NCI-H187 (cell line): ENCODE measurements around the gene ABR.
"Not testable (repeated sequence)": the region's sequence is repeated elsewhere in the genome, so short reads cannot be mapped to it uniquely, and the experiment has no call there.

Experiments used
- DNase-seq, 2 experiments: peaks; one replicate each; lab custom pipeline; 2025; lab: John Stamatoyannopoulos, UW

Gene ABR

DNA sequence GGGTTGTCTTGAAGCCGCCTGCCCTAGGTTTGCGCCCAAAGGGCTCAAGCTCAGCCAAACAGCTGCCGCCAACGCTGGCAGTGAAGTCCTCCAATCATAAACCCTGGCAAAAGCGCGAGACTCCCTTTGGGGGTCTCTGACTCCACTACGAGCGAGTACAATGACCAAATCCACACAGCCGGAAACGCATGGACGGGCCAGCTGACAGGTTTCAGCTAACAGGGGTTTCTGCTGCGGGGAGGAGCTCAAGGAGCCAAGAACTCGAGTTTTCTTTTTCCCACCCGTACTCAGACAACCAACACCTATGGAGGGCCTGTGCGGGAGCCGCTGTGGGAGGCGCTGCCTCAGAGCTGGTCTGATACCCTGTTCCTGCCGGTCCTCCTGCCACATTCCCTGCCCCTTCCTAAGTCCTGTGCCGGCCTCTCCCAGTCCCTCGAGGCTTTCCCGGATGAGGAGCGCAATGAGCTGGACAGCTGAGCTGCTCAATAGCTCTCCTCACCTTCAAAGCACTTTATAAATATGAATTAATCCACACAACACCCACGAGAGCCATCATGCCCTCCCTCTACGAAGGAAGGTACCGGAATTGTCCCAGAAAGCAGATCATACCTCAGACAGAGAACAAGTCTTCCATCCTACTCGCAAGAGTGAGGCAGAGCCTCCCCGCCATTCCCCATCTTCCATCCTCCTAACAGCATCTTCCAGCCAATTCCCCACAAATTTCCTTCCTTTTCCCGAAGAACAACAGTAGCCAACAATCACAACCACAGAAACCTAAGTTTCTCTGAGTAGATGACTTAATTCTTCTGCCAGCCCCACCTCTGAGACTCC lies 6.1 kb downstream of the ABR start:
- DNase-seq: no peak

DNA sequence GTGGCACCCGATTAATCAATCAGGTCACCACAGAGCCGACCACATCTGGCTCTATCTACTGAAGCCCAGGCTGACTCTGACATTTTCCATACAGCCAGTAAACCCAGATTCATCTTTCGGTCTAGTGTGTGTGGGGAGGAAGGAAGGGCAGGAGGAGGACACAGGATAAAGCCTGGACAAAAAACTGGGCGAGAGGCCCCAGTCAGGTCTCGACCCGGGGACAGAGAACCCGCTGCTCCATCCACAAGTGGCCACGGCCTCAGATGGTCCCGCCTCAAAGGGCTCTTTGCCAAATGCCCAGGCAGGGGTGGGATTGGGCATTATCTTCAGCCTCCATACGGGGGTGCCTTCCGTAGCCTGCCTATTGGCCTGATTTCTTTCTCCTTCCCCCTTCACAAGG lies 7.8 kb downstream of the ABR start:
- DNase-seq: no peak

DNA sequence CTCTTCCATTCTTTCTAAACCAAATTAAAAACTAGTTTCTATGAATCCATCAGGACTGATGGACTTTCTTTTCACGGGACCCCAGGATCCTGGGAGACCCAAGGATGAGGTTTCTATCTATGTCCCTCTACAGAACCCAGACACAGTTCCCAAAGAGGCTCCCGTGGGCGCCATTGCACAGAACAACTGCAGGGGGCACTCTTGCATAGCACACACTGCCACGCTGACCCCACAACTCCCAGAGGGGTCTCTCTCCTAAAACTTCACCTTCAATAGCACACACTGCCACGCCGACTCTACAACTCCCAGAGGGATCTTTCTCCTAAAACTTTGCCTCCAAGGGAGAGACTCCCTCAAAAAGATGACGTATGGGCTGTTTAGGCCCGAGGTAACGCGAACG lies 9.0 kb downstream of the ABR start:
- DNase-seq: no peak

DNA sequence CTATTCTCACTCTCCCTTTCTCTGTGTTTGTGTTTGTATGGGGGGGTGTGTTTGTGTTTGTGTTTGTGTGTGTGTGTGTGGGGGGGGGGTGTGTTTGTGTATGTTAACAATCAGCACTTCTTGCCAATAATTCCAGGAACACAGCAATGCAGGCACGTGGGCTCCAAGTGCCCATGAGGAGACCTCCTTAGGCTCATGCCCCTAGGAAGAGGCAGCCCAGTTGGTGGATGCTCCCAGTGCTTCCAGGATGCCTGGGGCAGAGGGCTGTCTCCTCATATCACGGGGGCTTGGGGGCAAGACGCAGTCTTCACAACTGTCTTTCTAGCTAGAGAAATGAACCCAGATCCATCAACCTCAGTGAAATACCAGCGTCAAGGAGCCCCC lies 9.9 kb downstream of the ABR start:
- DNase-seq: no peak

DNA sequence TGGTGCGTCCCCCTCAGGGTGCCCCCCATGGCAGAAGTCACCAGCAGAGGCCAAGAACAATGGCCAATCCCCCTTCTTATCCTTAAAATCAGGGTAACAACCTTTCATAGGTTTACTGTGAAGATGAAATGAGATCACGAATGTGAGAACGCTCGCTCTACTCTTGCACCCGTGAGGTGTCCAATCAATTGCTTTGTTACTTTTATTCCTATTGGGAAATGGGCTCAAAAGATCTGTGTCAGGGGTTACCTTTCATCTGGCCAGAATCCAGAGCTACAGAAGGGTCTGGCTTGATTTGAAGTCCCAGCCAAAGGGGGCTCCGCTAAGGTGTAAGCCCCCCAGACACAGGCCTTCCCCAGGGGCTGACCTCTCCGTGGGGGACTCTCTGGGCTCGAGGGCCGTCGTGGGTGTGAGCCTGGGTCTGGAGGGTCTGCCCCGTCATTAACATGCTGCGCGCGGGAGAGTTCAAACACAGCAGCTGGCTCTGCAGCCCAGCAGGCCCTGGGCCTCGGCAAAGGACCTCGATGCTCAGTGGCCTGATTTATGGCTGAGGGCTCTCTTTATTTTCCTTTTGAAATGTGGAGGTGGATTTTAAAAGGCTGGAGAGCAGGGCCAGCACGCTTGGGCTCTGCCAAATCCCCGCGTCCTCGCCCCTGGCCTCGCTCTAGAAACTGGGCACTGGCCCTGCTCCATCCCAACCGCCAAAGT lies 10.4 kb downstream of the ABR start:
- DNase-seq: no peak

DNA sequence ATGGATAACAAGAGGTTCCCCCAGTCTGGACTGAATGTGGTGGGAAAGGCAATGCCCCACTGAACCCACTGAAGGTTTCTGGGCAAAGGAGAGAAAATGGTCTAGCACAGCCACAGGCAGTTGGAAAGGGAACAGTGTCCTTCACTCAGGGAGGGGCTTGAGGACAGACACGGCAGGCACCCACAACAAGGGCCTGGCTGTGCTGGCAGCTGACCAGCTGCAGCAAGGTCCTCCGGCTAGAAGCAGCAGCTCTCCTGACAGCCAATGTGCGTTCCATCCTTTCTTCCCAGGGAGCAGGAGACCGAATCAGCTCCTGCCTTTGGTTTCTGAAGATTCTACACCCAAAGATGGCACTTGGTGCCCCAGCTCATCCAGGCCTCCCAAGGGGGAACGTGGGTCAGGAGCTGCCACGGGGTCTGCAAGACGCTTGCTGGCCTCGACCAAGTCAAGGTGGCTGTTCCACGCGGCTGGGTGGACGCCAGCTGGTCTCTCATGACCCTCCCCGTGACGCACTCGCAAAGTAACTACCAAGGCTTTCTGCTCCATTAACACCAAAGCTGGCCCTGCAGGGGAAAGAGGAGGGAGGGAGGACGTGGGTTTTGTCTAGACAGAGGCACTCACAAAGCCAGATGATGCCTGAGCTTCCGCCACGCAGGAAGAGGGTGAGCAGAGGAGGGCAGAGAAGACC lies 11.1 kb downstream of the ABR start:
- peak in 1 of 2 experiments; percentile 9 for DNase-seq

DNA sequence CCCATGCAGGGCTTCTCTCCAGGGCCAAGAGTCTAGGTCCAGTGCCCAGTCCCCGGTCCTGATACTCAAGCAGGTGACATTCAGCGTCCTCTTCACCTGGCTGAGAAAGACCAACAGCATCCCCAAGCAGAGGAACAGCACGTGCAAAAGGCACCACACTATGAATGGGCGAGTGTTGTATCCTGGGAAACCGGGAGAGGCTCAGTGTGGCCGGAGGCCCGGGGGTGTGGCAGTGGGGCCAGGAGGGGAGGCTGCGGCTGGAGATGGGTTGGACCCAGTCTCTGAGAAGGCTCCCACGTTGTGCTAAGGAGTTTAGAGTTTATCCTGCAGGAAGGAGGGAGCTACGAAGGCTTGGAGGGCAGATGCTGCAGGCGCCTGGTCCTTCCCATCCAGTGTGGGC lies 13.5 kb downstream of the ABR start:
- DNase-seq: no peak

DNA sequence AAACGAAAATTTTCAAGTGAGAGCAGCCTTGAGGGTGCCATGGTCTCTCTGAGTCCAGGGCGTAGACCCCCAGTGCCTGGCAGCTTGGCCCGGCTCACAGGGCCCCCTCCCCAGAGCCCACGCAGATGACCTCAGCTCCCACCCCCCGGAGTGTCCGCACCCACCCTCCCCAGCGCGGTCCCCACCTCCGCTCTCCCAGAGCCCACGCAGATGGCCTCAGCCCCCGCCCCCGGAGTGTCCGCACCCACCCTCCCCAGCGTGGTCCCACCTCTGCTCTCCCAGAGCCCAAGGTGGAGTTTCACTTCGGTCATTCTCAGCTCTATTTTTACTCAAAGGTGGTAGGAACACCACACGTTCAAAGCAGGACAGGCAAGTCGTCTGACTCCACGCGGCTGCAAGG lies 13.9 kb downstream of the ABR start:
- no peak for DNase-seq

DNA sequence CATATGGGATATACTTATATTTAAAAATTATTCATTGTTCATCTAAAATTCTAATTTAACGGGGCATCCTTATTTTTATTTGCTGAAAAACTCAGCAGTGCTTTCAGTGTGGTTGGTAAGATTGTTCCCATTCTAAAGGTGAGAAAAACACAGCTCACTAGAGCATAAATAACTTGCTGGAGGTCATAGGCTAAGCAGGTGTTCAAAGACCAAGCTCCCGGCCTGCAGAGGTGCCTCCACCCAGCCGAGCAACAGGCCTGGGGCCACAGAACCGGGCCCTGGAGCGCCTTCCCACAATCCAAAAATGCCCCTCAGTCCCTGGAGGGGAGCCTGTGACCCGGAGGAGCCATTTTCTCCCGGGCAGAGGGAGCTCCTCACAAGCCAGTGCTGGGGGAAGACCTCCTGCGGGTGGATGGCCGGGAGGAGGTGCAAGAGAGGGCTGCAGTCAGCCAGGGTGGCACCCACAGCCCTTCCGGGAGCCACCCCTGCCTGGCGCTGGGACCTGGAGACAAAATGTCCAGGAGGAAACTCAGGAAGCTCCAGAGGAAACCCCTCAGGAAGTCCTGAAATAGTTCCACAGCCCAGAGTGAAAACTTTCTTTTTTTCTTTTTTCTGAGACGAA lies 14.7 kb downstream of the ABR start:
- no peak for DNase-seq

DNA sequence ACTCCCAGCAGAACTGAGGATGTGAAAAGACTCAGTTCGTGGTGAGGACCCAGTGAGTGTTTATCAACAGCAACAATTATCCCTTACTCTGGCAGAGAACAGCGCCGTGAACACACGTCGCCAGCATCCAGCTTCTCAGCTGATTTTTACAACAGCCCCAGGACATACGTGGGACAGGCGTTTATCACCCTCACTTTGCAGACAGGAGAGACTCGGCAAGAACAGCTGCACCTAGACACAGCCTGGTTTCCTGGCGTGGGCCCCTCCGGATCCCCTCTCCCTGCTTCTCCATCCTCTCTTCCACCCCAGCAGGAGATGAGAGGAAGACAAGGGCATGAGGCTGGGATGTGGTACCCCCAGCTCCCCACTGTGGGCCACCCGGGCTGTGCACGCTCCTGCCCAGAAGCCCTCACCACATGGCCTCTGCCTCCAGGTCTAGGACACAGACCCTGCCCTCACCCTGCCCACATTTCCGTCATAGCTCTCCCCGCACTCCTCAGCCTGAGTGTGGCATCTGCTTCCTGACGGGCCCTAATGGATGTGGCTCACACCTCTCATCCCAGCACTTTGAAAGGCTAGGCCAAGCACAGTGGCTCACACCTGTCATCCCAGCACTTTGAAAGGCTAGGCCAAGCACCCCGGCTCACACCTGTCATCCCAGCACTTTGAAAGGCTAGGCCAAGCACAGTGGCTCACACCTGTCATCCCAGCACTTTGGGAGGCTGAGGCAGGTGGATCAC lies 17.5 kb downstream of the ABR start:
- peak in 1 of 2 experiments; percentile 11 for DNase-seq

DNA sequence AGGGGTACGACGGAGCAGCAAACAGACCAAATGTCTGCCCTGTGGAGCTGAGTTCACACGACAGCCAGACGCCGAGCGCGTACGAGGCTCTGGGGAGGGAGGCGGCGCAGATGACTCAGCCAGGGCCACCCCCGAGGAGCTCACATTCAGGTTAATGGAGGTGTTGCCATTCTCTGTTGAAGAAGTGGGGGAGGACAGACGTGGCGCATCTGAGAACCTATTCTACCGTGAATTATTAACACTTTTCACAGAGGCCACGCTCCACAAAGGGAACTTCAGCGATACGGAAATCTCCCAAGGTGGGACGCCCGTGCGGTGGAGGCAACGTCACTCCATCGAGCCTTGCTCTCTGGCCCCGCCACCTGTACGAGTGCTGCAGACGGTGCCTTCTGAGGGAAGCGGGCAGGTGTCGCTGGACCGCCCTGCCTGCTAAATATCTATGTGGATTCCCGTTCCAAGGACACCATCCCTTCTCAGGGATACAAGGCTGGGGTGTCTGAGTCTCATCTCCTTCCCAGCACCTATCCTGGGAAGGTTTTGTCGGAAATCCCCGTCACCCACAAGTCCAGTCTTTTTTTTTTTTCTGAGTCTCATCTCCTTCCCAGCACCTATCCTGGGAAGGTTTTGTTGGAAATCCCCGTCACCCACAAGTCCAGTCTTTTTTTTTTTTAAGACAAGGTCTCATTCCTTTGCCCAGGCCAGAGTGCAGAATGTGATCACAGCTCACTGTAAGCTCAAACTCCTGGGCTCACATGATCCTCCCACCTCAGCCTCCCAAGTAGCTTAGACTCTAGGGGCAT lies 19.0 kb downstream of the ABR start:
- DNase-seq: no peak

DNA sequence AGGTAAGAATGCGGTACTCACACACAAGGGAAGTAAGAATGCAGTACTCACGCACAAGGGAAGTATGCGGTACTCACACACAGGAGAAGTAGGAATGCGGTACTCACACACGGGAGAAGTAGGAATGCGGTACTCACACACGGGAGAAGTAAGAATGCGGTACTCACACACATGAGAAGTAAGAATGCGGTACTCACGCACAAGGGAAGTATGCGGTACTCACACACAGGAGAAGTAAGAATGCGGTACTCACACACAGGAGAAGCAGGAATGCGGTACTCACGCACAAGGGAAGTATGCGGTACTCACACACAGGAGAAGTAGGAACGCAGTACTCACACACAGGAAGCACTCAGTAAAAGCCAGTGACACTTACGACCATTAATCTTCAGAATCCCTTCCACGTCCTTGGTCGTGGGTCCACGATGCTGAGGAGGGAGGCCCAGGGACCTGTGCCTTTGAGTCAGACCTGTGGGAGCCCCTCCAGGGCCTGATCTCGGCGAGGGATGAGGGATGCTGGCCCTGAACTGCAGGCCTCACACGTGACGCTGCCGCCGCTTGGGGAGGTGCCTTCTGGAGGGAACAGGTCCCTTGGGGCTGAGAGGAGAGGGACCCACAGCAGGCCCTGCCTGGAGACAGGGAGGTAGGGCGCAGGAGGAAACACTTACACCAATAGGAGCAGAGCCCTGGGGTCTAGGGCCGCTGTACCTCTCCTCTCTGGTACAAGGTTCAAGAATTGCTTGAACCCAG lies 20.2 kb downstream of the ABR start:
- no peak for DNase-seq

DNA sequence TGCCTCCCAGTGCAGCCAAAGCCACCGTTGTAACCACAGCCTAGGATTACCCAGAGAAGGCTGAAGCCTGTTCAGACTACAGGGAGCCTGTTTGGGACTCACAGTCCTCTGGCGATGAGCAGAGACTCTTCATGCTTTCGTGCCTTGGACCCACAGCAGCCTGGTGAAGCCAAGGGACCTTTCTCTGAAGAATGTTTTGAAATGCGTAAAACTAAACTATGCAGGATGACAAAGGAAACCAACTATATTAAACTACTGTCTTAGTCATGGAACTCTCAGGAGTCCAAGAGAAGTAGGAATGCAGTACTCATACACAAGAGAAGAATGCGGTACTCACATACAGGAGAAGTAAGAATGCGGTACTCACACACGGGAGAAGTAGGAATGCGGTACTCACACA lies 20.9 kb downstream of the ABR start:
- no peak for DNase-seq

DNA sequence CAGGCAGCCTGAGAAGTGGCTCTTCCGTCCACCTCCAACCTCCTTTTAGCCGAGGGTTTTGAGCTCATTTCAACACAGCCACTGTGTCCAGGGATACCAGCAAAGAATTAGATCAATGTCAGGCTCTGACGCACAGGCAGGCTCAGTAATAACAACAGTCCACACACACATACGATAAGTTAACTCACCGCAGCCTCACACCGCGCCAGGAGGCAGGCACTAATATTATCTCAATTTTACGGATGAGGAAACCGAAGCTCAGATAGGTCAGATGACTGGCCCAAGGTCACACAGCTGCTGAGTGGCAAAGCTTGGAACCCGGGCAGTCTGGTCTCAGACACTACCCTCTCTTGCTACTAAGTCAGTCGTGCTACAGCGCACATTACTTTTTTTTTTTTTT lies 22.9 kb downstream of the ABR start:
- no peak for DNase-seq

DNA sequence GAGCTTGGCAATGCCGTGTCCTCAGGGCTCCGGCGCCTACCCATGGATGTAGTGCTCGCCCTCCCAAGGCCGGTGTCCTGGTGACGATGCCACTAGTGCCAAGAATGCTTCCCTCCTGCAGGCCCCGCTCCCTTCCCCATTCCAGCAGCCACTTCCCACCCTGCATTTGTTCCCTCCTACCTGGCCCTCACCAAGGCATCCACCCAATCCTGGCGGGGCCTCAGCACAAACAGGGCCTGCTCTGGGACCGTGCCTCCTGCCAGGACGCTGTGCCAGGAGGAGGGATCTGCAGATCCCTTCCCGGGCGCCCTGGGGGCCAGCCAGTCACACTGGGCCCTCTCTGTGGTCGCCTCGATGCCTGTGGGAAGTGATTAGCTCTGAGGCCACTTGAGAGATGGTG lies 25.1 kb downstream of the ABR start:
- no peak for DNase-seq

DNA sequence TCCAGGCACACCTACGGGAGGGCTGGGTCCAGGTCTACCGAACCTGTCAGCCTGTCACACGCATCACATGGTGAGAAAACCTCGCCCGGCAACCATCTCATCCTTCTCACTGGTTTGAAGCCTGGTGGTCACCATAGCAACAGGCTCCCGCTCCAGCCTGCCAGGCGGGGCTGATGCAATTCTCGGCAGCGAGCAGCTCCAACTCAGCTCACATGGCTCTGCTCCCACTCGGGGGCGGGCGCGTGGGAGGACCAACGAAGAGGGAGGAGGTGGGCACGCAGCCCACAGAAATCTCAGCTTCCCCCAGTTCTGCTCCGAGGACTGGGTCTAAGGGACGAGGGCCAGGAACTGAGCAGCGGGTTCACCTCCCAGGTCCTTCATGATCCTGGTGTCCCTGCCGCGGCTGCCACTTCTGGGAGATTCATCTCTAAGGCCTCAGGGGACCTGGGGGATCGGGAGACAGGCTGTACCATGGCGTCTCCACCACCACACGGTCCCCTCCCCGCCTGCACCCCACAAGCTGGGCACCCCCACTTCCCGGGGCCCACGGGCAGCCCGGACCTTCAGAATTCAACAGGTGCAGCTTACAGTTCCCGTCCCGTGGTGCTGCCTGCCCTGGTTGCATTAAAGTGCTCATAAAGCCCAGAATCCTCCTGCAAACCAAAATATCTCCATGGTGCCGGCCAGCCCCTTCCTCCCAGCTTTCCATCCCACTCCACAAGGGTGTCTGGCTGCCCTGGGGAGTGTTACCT lies 25.8 kb downstream of the ABR start:
- peak; percentile 2 to 6 for DNase-seq

DNA sequence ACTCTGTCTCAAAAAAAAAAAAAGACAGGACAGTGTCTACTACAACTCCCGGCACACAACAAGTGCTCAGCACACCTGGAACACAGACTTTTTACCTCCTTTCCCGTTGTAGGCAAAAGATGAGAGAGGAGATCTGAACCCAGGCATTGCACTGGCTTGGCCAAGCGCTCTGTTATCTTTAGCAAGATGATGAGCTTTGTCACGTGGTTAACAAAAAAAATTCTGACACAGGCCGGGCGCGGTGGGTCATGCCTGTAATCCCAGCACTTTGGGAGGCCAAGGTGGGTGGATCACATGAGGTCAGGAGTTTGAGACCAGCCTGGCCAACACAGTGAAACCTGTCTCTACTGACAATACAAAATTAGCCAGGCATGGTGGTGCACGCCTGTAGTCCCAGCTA lies 27.2 kb downstream of the ABR start:
- not testable (repeated sequence) for DNase-seq

DNA sequence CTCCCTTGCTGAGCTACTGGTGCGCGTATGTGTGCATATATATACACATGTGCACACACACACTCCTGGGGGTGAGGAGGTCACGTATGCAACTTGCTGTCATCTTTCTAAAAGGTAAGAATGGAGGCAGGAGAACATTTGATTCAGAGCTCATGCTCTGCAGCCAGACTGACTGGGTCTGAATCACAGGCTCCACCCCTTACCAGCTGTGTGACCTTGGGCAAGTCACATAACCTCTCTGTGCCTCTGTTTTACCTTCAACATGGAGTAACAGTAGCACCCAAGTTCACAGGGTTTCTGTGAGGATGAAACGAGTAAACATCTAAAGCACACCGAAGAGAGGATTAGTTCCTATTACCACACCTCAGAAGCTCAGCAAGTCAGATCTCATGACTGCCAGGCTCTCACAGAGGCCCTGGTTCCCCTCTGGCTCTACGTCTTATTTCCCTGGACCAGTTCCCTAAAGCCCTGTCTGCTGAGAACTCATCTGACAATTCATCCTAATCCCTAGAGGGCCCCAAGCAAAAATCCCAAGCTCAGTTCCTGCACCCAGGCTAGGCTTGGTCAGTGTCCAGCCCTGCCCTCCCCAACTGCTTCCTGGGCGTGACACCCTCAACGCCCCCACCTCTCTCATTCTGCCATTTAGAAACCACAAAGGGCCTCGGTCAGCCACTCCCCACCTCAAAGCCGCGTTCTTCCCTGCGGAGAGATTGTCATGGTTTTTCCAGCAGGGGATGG lies 28.7 kb downstream of the ABR start:
- DNase-seq: no peak

DNA sequence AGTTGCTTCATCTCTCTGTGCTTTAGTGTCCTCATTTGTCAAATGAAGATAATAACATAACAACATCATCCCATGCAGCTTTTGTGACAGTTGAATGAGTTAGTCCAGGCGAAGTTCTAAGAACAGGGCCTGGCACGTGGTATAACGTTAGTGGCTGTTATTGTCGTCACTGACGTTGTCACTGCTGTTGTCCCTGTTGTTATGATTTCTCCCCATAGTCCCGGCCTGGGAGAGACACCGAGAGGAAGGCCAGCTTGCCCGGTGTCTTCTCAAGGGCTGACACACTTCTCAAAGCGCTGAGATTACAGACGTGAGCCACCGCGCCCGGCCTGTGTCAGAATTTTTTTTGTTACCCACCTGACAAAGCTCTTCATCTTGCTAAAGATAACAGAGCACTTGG lies 29.9 kb downstream of the ABR start:
- DNase-seq: no peak
